GM04503 (cell line): ENCODE data around the gene ZNF215.
"Not testable (repeated sequence)": the region's sequence is repeated elsewhere in the genome, so short reads cannot be mapped to it uniquely, and the experiment has no call there.

Experiments used
- DNase-seq: peaks from one replicate; pipeline ENCODE4 v3.0.0-alpha.2; 2012; ENCODE audit warnings: low read depth

The ZNF215 gene

GRCh38 chr11:6926208-6927029, at the start of gene ZNF215:
Gene ZNF215, plus strand, starts transcription at chr11:6926426. Its CDS starts 5,847 bp downstream, at chr11:6932273.
- peak; percentile 30 for DNase-seq

GRCh38 chr11:6876914-6877313, 49.3 kb upstream of the ZNF215 start:
- DNase-seq, result no peak

GRCh38 chr11:6882751-6883150, 43.5 kb upstream of the ZNF215 start:
- no peak for DNase-seq

- not testable (repeated sequence) for DNase-seq
These were observed 38.5 kb upstream of the ZNF215 start for GRCh38 chr11:6887711-6888110.

- no peak for DNase-seq
These were observed 37.4 kb upstream of the ZNF215 start for GRCh38 chr11:6888830-6889229.

- no peak for DNase-seq
These were observed 36.4 kb upstream of the ZNF215 start for GRCh38 chr11:6889835-6890234.

- DNase-seq, result no peak
These were observed 33.8 kb upstream of the ZNF215 start, which contains the start of gene OR2D2 for GRCh38 chr11:6892400-6892799. Gene OR2D2, minus strand, starts transcription at chr11:6892500. Its CDS starts 0 bp downstream, at chr11:6892500.

- no peak for DNase-seq
These were observed 32.1 kb upstream of the ZNF215 start for GRCh38 chr11:6894097-6894496.

GRCh38 chr11:6895010-6895409, 31.2 kb upstream of the ZNF215 start:
- no peak for DNase-seq

- DNase-seq, result no peak
These were observed 27.3 kb upstream of the ZNF215 start for GRCh38 chr11:6898911-6899310.

GRCh38 chr11:6900327-6900999, 25.8 kb upstream of the ZNF215 start:
- DNase-seq, result no peak

GRCh38 chr11:6904804-6905203, 21.4 kb upstream of the ZNF215 start:
- DNase-seq, result not testable (repeated sequence)

GRCh38 chr11:6911378-6911777, 14.8 kb upstream of the ZNF215 start:
- DNase-seq, result no peak

- DNase-seq, result no peak
These were observed 14.3 kb upstream of the ZNF215 start for GRCh38 chr11:6911948-6912347.

GRCh38 chr11:6919698-6920097, 6.5 kb upstream of the ZNF215 start:
- no peak for DNase-seq

GRCh38 chr11:6920702-6921101, 5.5 kb upstream of the ZNF215 start, which contains the start of gene OR2D3:
Gene OR2D3, plus strand, starts transcription at chr11:6921002. Its CDS starts 0 bp downstream, at chr11:6921002.
- DNase-seq, result no peak

GRCh38 chr11:6925007-6925577, 1.1 kb upstream of the ZNF215 start:
- no peak for DNase-seq

GRCh38 chr11:6925636-6926207, 504 bp upstream of the ZNF215 start:
- DNase-seq, result no peak

- DNase-seq, result no peak
These were observed 898 bp downstream of the ZNF215 start for GRCh38 chr11:6927030-6927617.

- no peak for DNase-seq
These were observed 2.7 kb downstream of the ZNF215 start for GRCh38 chr11:6928916-6929315.

GRCh38 chr11:6931146-6931713, 5.0 kb downstream of the ZNF215 start:
- DNase-seq, result peak; percentile 13

GRCh38 chr11:6932145-6932544, 5.9 kb downstream of the ZNF215 start:
- no peak for DNase-seq
